Spleen (tissue), 7 donors: ENCODE data around the gene DNPEP.
A peak's percentile ranks its signal among the peaks of the same experiment; 100 is the strongest.

Experiments used
- POLR2A ChIP-seq, 3 donors: fragments of 450-650 bp; IDR thresholded peaks; one replicate each; pipeline ENCODE4 v1.5.1; 2017; ENCODE audit warnings: antibody characterized with exemption in 3 of 3, mild to moderate bottlenecking in 1 of 3
- POLR2AphosphoS5 ChIP-seq, 3 donors: sonication (generic); formaldehyde crosslinking; IDR thresholded peaks; one replicate each; pipeline ENCODE4 v1.5.1; 2017; ENCODE audit warnings: antibody characterized with exemption in 3 of 3
- TF ChIP-seq, protein P1 (sequence below), 11 experiments: fragments of 200-600 bp in 7 of 11; fragments of 450-650 bp in 4 of 11; sonication (generic) in 4 of 11; IDR thresholded peaks in 8 of 11; conservative IDR thresholded peaks in 3 of 11; 1 replicate in 7 of 11; 2 replicates in 4 of 11; pipeline versions ENCODE4 v1.4.0 to v1.8.0; 2016 to 2021; ENCODE audit warnings: antibody characterized with exemption in 11 of 11, inconsistent platforms in 4 of 11, mild to moderate bottlenecking in 1 of 11
- donor health status: DM: no; HTN: no; CAD: no; lungs with moderate emphysema.
- donor health status: DM: no; HTN: no; CAD: no.
- donor health status: DM: no; HTN: no; CAD: no.

- TF ChIP-seq POLR2AphosphoS5 (IDR thresholded peaks at IDR 0.05) (peak in 1 of 3 donors; percentile 19), POLR2A (IDR thresholded peaks at IDR 0.05) (no peak)
- TF ChIP-seq, protein P1, sequence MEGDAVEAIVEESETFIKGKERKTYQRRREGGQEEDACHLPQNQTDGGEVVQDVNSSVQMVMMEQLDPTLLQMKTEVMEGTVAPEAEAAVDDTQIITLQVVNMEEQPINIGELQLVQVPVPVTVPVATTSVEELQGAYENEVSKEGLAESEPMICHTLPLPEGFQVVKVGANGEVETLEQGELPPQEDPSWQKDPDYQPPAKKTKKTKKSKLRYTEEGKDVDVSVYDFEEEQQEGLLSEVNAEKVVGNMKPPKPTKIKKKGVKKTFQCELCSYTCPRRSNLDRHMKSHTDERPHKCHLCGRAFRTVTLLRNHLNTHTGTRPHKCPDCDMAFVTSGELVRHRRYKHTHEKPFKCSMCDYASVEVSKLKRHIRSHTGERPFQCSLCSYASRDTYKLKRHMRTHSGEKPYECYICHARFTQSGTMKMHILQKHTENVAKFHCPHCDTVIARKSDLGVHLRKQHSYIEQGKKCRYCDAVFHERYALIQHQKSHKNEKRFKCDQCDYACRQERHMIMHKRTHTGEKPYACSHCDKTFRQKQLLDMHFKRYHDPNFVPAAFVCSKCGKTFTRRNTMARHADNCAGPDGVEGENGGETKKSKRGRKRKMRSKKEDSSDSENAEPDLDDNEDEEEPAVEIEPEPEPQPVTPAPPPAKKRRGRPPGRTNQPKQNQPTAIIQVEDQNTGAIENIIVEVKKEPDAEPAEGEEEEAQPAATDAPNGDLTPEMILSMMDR (IDR thresholded peaks at IDR 0.05 in 8 of 11, conservative IDR thresholded peaks at IDR 0.05 in 3 of 11) = no peak
These were observed 56.0 kb downstream of the DNPEP start for GRCh38 chr2:219331560-219332213.
